Activated CD8-positive, alpha-beta T cell treated with anti-CD3 and anti-CD28 coated beads for 36 hours (primary cell): ENCODE measurements around the gene PAPPA2. TPM values are rescaled to one million over a fixed set of nuclear protein-coding genes. Genes with fewer than 3 reads are reported as not detected.

Source experiments
- ATAC-seq: fragments of 200-7000 bp; cut with Tn5 transposase; one replicate; pipeline ENCODE4 v1.10.0; 2021; ENCODE audit warnings: mild to moderate bottlenecking, moderate library complexity
- CTCF ChIA-PET: fragments of 350-600 bp; sonication (Branson Sonifier 250); formaldehyde crosslinking; loops from one replicate; lab custom pipeline; 2021; ENCODE audit warnings: antibody characterized with exemption; lab: Charles Lee
- POLR2A ChIA-PET: fragments of 350-600 bp; sonication (Branson Sonifier 250); formaldehyde crosslinking; loops from one replicate; lab custom pipeline; 2021; ENCODE audit warnings: antibody characterized with exemption; lab: Charles Lee
- DNase-seq: peaks from one replicate; pipeline ENCODE4 v3.0.0-alpha.2; 2020
- H3K27ac Mint-ChIP-seq: one replicate; pipeline ENCODE4 v1.8.0; 2021; ENCODE audit warnings: mild to moderate bottlenecking, mixed read lengths
- H3K27me3 Mint-ChIP-seq: one replicate; pipeline ENCODE4 v1.8.0; 2021; ENCODE audit warnings: mixed read lengths
- H3K36me3 Mint-ChIP-seq: one replicate; pipeline ENCODE4 v1.8.0; 2021; ENCODE audit warnings: low read depth, mixed read lengths
- H3K4me1 Mint-ChIP-seq: one replicate; pipeline ENCODE4 v1.8.0; 2021; ENCODE audit warnings: low read depth, mixed read lengths
- H3K4me3 Mint-ChIP-seq: one replicate; pipeline ENCODE4 v1.8.0; 2021; ENCODE audit warnings: mild to moderate bottlenecking, moderate library complexity, mixed read lengths
- H3K9me3 Mint-ChIP-seq: one replicate; pipeline ENCODE4 v1.8.0; 2021; ENCODE audit warnings: mixed read lengths
- CTCF ChIP-seq: fragments of 200-600 bp; IDR thresholded peaks from one replicate; pipeline ENCODE4 v1.8.0; 2022; ENCODE audit warnings: antibody characterized with exemption, mild to moderate bottlenecking
- intact Hi-C: fragments of 100-400 bp; cut with micrococcal nuclease; formaldehyde crosslinking; loops from one replicate; pipeline ENCODE4 v1.10.0; 2022
- total RNA-seq, 2 experiments: library from RNA; stranded (reverse); gene quantifications; one replicate each; pipeline ENCODE4 v1.2.3, GENCODE V29; 2021

The PAPPA2 gene
- total RNA-seq, 2 experiments from 2014 or later: 0.07 to 0.13 TPM

DNA sequence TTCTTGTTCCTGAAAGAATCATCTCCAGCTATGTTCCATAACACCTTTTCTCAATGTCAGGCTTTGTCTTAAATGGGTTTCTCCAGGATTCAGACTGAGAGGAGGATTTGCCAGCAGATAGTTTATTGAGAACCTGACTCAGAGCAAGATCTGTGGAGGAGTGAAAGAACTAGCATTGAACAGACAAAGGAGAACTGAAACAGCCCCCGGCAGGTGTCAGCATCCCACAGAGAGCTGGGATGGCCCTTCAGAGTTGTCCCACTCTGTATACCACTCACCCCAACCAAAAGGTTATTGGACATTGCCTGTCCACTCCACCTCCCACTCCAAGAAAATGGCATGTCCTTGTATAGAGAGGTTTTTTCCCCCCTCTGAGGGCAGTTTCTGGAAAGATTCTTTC is 270.7 kb downstream of the PAPPA2 start:
- no peaks in the 10 kb centered on the region for H3K4me1 Mint-ChIP-seq
- ChIA-PET CTCF (interaction anchor here (1.1 kb wide), 1 partner anchor 147 kb away, joined by 3 read pairs; no protein-coding TSS in a partner anchor), POLR2A (no interaction called here)
- no peak overlapping the region for H3K27ac Mint-ChIP-seq
- H3K4me3 Mint-ChIP-seq: no peak overlapping the region
- intact Hi-C loops: no loop called here
- H3K27me3 Mint-ChIP-seq: no peaks in the 10 kb centered on the region
- TF ChIP-seq CTCF: no peak
- no peaks in the 10 kb centered on the region for H3K9me3 Mint-ChIP-seq
- no peak for ATAC-seq
- H3K36me3 Mint-ChIP-seq: no peaks in the 10 kb centered on the region
- DNase-seq: no peak

DNA sequence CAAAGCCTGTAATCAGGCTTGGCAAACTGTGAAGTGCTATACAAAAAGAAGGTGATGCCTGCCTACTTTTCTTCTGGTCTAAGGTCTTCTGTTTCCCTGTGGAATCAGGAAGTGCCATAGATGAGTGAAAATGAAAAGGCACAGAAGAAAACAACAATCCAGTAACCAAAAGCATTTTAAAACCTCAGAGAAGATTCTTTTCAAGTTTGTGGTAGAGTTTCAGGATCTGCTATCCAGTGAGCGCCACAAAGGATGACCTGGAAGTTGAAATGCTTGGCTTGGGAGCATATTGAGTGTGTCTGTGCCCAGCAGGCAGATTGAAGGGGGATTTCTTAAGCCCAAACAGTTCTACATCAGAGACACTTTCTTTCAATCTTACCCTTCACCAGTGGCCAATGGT is 272.2 kb downstream of the PAPPA2 start:
- ATAC-seq (no peak), DNase-seq (no peak)
- Mint-ChIP-seq H3K9me3 (no peaks in the 10 kb centered on the region), H3K4me1 (no peaks in the 10 kb centered on the region), H3K27ac (no peak overlapping the region), H3K4me3 (no peak overlapping the region), H3K36me3 (no peaks in the 10 kb centered on the region), H3K27me3 (peaks cover 2% of the 10 kb centered on the region)
- intact Hi-C loops: no loop called here
- CTCF ChIA-PET: no interaction called here
- POLR2A ChIA-PET: no interaction called here
- no peak for TF ChIP-seq CTCF

DNA sequence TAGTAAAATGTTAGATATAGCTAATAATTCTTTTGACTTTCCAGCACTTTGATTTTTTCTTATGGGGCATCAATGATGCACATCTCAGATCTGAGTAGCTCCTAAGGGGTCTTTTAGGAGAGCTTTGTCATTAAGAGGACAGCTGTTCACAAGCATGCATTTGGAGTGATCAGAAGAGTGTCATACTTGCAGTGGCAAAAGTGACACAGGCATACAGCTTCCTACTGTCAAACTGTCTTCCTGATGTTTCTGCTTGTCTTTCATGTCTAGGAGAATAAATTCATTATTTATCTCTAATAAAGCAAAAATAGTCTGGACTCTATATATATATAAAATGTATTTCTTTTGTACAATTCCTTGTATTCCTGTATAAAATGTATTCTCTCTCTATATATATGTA is 273.0 kb downstream of the PAPPA2 start:
- H3K9me3 Mint-ChIP-seq: no peaks in the 10 kb centered on the region
- ChIA-PET POLR2A (no interaction called here), CTCF (no interaction called here)
- no peak overlapping the region for H3K4me3 Mint-ChIP-seq
- DNase-seq (no peak), ATAC-seq (no peak)
- intact Hi-C loops: no loop called here
- H3K4me1 Mint-ChIP-seq: no peaks in the 10 kb centered on the region
- H3K27ac Mint-ChIP-seq: no peak overlapping the region
- TF ChIP-seq CTCF: no peak
- peaks cover 2% of the 10 kb centered on the region for H3K27me3 Mint-ChIP-seq
- H3K36me3 Mint-ChIP-seq: no peaks in the 10 kb centered on the region

DNA sequence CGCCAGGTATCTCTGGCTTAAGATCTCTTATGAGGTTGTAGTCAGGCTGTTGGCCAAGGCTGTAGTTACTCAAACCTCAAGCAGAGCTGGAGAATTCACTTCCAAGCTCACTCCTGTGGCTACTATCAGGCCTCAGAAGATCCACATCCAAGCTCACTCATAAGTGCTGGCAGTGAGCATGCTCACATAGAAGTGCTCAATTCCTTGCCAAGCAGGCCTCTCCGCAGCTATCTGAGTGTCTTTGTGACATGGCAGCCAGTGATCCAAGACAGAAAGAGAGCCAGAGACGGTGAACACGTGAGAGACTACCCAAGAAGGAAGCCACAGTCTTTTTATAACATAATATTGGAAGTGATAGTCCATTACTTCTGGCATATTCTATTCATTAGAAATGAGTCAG is 278.2 kb downstream of the PAPPA2 start:
- Mint-ChIP-seq H3K36me3 (no peaks in the 10 kb centered on the region), H3K27me3 (peaks cover 4% of the 10 kb centered on the region), H3K27ac (no peak overlapping the region), H3K4me1 (no peaks in the 10 kb centered on the region), H3K9me3 (peaks cover 5% of the 10 kb centered on the region), H3K4me3 (no peak overlapping the region)
- ChIA-PET POLR2A (no interaction called here), CTCF (no interaction called here)
- no peak for TF ChIP-seq CTCF
- intact Hi-C loops: no loop called here
- DNase-seq: no peak
- no peak for ATAC-seq

DNA sequence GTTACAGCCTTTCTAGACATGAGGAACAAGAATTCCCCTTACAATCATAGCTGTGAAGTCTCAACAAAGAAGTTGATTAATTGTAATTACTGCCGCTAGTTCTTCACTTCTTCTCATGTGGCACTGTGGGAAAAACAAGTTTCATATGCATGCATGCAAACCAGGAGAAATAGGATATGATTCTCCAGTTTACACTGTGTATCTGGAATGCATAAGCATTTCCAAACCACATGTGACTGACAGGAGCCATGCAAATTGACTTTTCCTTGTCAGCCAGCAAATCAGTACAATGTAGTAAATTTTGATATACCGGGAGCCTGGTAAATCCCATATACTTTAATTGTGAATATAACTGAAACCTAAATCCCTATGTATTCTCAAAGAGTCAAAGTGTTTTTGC is 279.3 kb downstream of the PAPPA2 start:
- CTCF ChIA-PET: no interaction called here
- Mint-ChIP-seq H3K4me3 (no peak overlapping the region), H3K27me3 (peaks cover 4% of the 10 kb centered on the region)

More for the DNA sequence above, 279.3 kb downstream of the PAPPA2 start:
- no peak for TF ChIP-seq CTCF
- no peaks in the 10 kb centered on the region for H3K4me1 Mint-ChIP-seq
- H3K27ac Mint-ChIP-seq: no peak overlapping the region
- POLR2A ChIA-PET: no interaction called here
- H3K9me3 Mint-ChIP-seq: peaks cover 9% of the 10 kb centered on the region
- no peaks in the 10 kb centered on the region for H3K36me3 Mint-ChIP-seq
- no peak for ATAC-seq
- intact Hi-C loops: no loop called here
- DNase-seq: no peak
